GM18907 (cell line): ENCODE measurements around the gene NCR3LG1.

Experiments used
- ATAC-seq: cut with Tn5 transposase; IDR thresholded peaks from one replicate; pipeline ENCODE4 v1.9.1; 2021; ENCODE audit warnings: mild to moderate bottlenecking, moderate library complexity; ENCODE audit not compliant: unreplicated experiment

Gene NCR3LG1

GRCh38 chr11:17351510-17352176 lies at the start of gene NCR3LG1:
Gene NCR3LG1 (plus strand): TSS chr11:17351800. CDS start chr11:17351970, 170 bp downstream.
- ATAC-seq, result no peak

- no peak for ATAC-seq
These were observed 38.0 kb upstream of the NCR3LG1 start for GRCh38 chr11:17313349-17314231.

- ATAC-seq, result no peak
These were observed 37.4 kb upstream of the NCR3LG1 start for GRCh38 chr11:17314232-17314547.

GRCh38 chr11:17314904-17315426 lies 36.6 kb upstream of the NCR3LG1 start:
- no peak for ATAC-seq

GRCh38 chr11:17328871-17329494 lies 22.6 kb upstream of the NCR3LG1 start:
- ATAC-seq, result no peak

GRCh38 chr11:17331669-17332068 lies 19.9 kb upstream of the NCR3LG1 start:
- no peak for ATAC-seq

- ATAC-seq, result no peak
These were observed 17.6 kb upstream of the NCR3LG1 start for GRCh38 chr11:17333799-17334586.

- no peak for ATAC-seq
These were observed 8.3 kb upstream of the NCR3LG1 start for GRCh38 chr11:17343257-17343656.

- ATAC-seq, result no peak
These were observed 7.7 kb upstream of the NCR3LG1 start for GRCh38 chr11:17343907-17344306.

- ATAC-seq, result no peak
These were observed 3.9 kb upstream of the NCR3LG1 start for GRCh38 chr11:17347676-17348075.

GRCh38 chr11:17350455-17351171 lies 987 bp upstream of the NCR3LG1 start:
- ATAC-seq, result no peak

GRCh38 chr11:17351172-17351509 lies 459 bp upstream of the NCR3LG1 start:
- no peak for ATAC-seq

- ATAC-seq, result peak; percentile 38
These were observed 1.6 kb downstream of the NCR3LG1 start for GRCh38 chr11:17352950-17353820.

- ATAC-seq, result no peak
These were observed 2.4 kb downstream of the NCR3LG1 start for GRCh38 chr11:17353821-17354600.

- ATAC-seq, result no peak
These were observed 3.0 kb downstream of the NCR3LG1 start for GRCh38 chr11:17354601-17354991.

- no peak for ATAC-seq
These were observed 14.9 kb downstream of the NCR3LG1 start for GRCh38 chr11:17366495-17366894.

- no peak for ATAC-seq
These were observed 17.0 kb downstream of the NCR3LG1 start for GRCh38 chr11:17368551-17368950.

- no peak for ATAC-seq
These were observed 17.5 kb downstream of the NCR3LG1 start for GRCh38 chr11:17369094-17369493.
